Fibroblast of peridontal ligament (primary cell): ENCODE results near the gene ITGA11.

Experiments
- DNase-seq: peaks from one replicate; pipeline ENCODE4 v3.0.0-alpha.2; 2010; ENCODE audit errors: extremely low read depth

ITGA11 gene

DNA sequence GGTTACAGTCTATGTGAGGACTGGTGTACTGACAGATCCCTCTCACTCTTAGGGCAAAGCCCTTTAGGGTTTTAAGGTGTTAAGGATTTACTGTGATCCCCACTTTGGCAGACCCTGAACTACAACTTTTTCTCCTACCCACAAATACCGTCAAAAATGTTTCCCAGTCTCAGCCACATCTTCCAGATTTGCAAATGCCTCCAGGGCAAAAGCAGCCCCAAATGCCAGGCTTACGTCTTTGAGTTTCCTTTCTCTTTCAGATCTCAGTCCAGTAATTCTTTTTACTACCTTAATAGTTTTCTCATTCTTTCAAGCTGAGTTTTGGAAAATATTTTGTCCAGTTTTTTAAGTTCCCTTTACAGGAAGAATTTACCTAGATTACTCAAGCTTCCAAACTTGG, 13.4 kb upstream of the ITGA11 start:
- DNase-seq = no peak

DNA sequence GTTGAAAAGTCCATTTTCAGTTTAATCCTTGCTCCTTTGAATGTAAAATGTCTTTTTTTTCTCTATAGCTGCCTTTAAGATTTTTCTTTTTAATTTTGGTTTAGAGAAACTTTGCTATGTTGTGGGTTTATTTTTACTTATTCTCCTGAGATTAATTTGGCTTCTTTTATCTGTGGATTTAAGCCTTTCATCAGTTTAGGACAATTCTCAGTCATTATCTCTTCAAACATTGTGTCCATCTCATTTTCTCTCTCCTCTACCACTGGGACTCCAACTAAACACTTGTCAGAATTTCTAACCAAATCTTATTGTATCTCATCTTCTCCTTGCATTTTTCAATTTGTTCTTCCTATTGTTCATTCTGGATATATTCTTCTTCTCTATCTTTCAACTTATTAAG, 12.4 kb upstream of the ITGA11 start:
- no peak for DNase-seq

DNA sequence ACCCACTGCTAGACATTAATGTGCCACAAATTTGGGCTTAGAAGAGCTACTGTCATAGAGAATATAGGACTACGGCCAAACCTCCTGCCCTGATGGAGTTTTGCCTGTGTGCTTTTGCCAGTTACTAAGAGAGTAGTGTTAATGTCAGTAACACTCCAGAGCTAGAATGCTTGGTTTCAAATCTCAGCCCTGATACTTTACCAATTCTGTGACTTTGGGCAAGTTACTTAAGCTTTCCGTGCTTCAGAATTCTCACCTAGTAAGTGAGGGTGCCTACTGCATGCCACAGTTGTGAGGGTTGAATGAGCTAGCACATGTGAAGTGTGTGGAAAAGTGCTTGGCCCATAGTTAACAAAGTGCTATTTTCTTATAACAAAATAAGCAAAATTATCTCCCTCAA, 10.9 kb upstream of the ITGA11 start:
- DNase-seq = no peak

DNA sequence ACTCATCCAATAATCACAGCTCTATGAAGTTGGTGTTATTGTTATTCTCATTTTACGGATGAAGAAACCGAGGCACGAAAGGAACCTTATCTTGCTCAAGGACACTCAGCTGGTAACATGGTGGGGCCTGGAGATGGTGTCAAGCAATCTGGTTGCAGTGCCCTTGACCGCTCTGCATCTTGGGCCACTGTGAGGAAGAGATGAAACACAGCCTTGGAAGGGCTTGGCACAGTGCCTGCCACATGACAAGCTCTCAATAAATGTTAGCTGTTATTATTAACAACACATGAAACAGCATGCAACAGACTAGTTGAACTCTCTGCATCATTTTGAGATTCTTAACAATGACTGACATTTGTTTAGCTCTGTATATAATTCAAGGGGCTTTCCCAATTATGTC, 10.1 kb upstream of the ITGA11 start:
- DNase-seq = no peak

DNA sequence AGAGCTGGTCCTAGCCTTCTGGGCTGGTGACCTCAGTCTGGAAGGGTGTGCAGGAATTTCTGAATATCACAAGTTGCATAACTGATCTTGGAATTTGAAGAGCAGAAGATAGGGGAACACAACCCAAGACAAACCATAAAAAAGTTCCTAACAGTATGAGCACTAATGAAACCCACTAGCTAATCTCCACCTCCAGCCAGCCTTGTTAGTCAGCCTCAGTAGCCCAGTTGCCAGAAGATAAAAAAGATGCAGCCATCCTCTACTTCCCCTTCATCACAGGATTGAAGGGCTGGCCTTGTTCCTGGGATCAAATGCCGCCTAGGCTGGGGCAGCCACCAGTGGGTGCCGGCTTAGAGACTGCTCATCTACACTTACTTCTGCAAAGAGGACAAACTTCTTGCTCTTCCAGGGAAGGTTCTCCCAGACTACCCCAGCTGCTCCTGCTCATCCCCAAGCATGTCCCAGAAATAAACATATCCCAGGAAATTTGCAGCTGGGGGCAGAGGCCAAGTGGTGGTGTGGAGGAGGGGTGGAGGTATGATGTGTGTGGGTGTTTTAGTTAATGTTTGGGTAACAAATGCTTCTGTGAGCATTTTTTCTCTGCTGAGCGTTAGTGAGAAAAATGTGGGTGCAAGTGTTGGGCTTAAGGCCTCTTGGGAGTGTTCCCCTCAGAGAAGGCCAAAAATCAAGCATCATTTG, 9.2 kb upstream of the ITGA11 start:
- no peak for DNase-seq

DNA sequence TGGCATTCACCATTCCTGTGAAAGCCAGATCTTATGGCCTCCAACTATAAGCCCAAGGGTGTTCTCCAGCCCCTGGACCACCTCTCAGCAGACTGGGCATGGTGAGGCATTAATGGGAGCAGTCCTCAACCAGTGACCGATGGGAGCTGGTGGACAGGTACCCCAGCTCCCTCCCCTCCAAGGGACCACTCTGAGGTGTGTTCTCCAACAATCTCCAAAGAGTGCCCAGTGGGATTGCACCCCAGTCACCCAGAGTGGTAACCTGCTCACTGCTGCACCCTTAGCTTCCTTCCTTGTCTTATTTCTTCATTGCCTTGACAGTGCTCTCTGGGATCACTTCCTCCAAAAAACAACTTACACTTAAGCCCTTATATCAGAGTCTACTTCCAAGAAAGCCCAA, 8.2 kb upstream of the ITGA11 start:
- no peak for DNase-seq

DNA sequence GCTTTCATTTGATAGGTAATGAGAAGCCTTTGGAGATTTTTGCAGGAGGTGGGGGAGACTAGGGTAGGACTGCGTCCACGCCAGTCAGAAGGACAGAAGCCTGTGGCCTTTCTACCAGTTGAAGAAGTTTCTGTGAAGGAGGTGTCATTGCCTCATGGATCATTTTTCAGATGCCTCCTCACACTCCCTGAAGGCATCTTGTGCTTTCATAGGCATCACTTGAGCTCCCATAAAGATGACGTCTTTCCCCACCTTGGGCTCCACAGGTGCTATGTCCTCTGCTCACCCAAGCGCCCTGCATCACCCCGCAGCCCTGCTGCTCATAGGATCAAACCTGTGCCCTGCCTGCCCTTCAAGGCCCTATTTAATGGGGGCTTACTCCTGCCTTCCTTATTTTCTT, 7.5 kb upstream of the ITGA11 start:
- DNase-seq = no peak

DNA sequence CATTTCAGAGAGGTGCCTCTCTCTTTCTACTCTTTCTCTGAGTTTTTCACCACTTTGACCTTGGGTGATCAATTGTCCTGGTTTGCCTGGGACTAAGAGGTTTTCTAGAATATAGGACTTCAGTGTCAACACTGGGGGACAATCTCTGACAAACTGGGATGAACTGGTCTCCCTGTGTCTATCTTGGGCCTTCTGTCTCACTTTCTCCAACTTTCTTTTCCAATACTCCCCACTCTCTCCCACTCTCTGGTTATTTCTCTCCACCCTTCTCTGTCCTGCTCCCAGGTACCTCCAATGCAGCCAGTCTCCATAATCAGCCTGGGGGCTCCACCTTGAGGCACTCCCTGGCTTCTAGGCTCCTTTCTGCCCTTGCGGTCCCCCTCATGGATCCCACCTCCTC, 4.7 kb upstream of the ITGA11 start:
- DNase-seq = no peak

DNA sequence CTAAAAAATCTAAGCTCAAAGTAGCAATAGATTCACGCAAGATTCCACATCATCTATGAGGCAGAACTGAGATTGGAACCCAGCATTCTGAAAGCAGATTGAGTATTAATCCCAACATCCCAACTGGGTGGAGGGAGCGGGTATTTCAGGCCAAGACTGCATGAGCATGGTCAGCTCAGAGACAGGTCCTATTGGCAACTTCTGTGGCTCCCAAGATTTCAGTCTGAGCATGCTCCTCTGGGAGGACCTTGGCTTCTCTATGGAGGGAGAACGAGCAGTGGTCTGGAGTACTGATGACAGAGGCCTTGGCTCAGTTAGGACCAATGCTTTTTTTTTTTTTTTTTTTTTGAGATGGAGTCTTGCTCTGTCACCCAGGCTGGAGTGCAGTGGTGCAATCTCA, 4.0 kb upstream of the ITGA11 start:
- DNase-seq = no peak

DNA sequence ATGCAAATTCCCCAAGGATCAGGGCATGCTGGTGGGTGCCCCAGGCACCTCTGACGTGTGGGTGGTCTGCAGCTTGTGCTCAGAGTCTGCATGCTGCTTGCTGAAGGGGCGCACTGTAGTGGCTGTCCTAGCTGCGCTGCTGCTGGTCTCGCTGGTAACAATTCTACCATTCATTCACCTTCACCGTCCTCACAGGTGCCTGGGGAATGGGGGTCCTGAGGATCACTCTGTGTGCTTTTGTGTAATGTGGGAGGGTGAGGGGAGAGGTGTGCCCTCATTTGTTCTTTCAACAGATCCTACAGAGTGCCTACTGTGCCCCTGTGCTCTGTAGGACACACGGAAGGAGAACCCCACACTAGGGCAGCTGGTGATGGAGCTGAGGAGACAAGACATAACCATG, 2.1 kb upstream of the ITGA11 start:
- DNase-seq = no peak

DNA sequence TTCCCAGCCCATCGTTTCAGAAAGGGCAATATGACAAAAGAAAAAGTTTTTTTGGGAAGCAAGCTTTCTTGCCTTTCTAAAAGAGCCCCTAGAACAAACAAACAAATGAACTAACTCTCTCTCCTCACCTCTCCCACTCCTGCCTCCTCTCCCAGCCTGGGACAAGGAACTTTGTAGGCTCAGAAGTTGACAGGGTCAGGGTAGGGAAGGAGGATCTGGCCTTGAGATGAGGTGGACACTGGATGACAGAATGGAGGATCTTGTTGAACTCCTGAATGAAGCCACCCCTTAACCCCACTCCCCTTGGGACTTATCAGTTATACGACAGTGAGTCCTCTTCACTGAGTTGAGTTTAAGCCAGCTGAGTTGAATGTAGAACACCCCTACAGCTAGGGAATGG, 1.6 kb upstream of the ITGA11 start:
- no peak for DNase-seq

DNA sequence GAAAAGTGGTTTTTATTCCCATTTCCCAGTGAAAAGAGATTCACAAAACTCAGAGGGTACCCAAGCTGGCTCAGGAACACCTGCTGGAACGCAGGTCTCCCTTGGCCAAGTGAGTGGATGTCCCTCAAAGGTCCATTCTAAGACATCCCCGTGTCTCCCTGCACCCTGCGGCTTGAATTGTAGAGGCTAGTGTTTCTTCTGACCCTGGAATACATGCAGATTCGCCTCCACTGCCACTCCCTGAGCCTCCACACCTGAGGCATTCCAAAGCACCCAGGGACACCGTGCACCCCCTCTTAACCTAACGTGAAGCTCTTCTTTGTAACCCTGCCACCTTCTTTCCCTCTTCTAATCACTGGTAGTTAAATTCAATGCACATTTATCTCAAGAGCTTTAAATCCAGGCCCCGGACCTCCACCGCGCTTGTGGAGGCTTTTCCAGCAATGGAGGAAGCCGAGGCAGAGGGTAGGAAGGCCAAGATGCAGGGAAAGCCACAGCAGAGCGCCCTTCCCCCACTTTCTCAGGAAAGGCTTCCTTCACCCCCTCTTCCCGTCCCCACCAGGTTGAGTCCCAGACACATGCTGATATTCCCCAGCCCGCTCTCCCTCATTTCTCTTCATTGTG, 590 bp upstream of the ITGA11 start:
- DNase-seq = no peak

DNA sequence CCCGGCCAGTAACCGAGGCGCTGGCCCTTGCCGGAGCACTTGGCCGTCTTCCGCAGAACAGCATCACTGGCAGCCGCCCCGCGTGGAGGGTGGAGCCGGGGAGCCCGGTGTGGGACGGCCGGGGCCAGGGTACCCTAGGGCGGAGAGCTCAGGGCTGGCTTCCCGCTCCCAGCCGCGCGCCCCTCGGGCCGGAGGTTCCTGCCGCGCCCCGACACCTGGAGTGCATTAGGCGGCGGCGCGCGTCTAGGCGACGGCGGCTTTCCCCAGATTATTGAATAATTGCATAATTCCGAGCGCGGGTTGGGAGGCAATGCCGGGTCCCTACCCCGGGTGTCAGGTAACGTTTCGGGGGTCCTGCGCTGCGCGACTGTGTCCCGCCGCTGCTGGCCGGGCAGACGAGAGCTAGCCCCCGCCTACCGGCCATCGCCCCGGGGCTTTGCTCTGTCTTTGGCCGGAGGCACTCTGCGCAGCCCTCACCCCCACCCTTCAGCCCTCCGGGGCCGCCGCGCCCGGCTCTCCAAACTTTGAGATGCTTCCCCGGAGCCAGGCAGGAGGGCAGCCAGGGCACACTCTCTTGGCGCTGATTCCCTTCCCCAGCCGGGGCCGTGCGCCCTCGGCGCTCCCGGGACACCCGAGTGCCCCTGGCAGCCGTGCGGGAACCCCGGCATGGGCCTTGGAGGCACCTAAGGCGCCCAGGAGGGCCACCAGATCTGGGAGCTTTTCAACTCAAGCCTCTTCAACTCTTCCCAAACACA, 749 bp downstream of the ITGA11 start:
- no peak for DNase-seq

DNA sequence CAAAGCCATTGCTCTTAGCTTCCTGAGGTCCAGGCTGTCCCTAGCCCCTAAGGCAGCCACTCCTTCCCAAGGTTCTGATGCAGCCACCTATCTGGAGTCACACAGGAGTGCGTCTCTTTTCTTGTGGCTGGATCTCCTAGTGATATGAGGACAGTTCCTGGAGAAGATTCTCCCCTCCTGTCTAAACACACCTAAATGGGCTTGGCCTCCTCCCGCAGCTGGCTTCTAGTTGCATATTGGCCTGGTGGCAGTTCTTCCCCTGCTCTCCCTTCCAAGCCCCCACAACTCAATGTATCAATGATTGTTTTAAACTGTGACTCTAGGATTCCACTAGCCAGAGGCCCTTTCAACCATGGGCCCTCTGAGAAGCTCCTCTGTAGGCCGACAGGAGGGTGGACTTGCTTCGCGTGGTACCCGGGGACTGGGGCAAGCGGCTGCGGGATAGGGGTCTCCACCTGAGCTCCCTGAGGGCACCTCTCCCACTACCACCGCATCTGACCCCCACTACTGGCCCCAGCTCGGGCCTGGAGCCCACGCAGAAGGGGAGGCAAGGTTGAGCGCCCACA, 1.4 kb downstream of the ITGA11 start:
- DNase-seq = no peak

DNA sequence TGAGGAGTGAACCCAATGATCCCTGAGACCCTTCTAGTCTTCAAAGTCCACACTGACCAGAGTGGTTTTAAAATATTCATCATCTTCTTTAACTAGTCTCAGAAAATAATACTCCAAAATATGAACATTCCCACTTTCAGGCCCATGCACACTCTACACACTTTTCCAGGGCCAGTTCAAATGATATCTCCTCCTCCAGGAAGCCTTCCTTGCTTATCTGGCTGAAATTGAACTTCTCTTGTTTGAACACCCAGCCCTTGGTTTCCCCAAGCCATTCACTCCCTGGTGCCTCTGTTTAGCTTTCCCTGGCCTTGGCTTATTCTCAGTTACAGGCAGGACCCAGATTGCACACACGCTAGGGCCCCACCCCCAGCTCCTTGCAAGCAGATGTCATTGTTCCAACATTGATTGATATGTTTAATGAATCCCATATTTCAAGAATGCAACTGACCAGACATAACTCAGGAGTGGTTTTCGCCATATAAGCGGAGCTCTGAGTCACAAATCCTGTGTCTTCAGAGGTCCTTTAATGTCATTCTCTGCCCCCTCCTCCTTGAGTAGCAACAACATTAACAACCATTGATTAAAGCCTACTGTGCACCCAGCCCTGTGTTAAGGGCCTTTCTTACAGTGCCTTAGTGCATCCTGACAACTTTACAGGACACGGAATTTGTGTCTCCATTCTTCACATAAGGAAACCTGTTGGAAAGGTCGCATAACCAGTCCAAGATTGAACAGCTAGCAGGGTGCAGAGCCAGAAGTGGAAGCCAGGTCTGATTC, 2.1 kb downstream of the ITGA11 start:
- peak; percentile 55 for DNase-seq

DNA sequence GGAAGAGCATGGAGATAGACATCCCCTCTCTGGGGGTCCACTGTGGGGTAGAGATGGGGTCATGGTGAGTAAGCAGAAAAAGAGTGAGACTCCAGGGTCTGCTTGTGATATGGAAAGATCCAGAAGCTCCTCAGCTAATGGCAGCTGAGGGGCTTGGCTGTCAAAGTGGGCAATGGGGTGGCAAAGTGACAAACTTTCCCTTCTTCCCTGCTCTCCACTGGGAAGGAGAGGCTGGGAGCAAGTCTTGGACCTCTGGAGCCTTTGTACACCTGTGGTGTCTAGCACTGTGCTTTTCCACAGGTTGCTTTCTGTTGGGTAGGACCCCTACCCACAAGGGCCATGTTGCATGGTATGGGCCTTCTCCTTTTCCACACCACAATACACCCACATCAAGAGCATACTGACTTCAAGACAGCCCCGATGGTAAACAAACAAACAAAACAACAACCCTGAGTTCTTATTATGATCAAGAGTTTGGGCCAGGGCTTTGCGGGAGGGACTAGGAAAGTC, 3.5 kb downstream of the ITGA11 start:
- DNase-seq = no peak

DNA sequence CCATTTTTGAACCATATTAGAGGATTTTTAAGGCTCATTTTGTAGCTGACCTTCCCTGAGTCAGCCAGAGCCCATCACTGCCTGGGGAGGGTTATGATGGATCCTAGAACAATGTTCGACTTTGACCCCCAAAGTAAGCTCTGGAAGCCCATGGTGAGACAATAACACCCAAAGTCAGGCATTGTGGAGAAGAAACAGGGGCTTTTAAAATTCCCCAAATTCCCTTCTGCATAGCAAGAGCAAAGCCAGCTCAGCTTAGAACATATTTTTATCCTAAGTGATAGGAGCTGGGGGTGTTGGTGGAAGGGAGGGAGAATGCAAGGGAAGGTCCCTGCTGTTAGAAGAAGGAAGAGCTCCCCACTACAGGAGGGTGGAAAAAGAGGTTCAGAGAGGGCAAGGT, 4.0 kb downstream of the ITGA11 start:
- no peak for DNase-seq

DNA sequence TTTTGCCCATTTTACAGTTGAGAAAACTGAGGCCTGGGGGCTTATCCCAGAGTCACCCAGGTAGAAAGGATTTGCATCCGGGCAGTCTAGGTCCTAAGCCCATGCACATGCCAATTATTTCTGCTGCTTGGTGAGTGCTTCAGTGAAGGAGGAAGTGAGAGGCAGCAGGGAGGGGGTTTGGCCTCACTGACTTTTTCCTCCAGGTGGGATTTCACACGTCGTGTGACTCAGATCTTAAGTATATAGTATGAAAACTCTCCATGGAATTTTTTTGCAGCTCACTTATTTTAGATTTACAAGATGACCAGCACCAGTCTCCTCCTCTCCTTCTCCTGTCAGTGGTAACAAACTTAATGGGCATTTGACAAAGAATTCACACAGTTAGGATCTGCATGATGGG, 4.6 kb downstream of the ITGA11 start:
- DNase-seq = no peak

DNA sequence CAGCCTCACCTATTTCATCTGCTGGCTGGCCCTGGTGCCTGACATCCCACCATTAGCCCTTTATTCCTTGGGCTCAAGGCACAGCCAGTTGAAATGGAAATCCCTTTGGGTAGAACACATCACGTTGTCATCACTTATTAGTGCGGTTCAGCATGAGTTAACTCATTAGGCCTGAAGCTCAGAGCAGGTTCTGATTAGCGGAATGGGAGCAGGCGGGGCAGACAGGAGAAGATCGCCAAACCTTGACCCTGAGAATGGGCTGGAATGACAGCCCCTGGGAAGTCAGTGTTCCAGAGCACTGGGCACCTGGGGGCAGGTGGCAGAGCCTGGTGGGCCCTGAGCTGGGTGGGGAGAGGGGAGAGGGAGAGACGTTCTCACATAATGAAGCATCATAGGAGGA, 5.8 kb downstream of the ITGA11 start:
- DNase-seq = no peak

DNA sequence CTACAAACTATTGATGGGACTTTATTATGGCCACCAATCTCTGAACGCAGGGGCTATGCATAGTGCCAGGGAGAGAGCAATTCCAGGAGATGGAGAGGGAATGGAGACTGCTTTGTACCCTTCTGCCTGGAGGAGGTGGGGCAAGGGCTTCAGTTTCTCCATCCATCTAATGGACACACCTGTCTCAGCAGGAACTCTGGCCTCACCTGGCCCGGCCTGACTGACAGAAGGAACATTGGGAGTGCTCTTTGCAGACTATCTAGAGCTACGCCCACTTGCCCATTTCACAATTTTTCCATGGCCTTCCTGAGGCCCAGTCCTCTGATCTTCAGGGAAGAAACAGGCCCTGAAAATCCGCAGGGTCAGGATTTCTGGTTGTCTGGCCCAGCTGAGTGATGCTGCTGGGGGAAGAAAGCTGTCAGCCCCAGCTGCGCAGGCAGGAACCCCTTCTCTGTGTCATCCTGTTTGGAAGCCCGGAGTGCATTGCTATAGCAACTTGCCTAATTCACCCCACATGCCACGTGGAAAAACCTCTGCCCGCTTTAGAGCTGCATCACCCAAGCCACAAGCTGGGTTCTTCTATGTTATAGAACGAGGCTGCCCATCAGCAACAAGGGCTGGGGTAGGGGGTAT, 6.4 kb downstream of the ITGA11 start:
- DNase-seq = peak; percentile 58

DNA sequence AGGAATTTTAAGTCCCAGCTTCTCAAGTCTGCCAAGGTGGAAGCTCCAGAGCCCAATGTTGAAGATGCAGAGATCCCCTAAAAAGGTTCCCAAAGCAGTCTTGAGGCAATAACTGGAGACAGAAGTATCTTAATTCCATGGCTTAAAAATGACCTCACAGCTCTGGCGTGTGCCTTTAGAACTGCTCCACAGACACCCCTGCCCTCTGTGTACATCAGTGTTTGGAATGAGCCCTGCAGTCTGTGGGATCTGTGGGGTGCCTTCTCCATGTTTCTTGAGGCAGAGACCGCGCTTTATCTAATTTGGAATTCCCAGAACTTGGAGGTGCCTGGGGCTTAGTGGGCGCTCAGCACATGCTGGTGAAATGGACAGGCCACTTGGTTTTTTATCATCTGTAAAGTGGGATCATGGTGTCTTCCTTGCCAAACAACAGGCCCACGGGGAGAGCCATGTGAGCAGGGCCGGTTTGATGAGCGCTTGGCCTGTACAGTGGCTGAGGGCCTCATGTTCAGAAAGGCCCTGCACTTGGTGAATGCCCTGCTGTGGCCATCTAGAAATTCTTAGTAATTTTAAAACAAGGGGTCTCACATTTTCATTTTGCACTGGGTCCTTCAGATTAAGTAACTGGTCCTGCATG, 7.1 kb downstream of the ITGA11 start:
- DNase-seq = peak; percentile 29
